HepG2 (cell line): ENCODE results near the gene CCDC121. TPM values are rescaled to one million over a fixed set of nuclear protein-coding genes. Genes with fewer than 3 reads are reported as not detected.

Experiments
- ATAD3A ChIP-seq: sonication (generic); formaldehyde crosslinking; IDR thresholded peaks from 2 replicates; pipeline ENCODE4 v1.4.0; 2020; ENCODE audit warnings: missing genetic modification reagents
- CENPT ChIP-seq: sonication (generic); formaldehyde crosslinking; IDR thresholded peaks from 2 replicates; pipeline ENCODE4 v1.8.0; 2022; ENCODE audit warnings: low read depth, mild to moderate bottlenecking, moderate library complexity, missing genetic modification reagents
- DNMT1 ChIP-seq: sonication (generic); formaldehyde crosslinking; IDR thresholded peaks from 2 replicates; pipeline ENCODE4 v1.5.1; 2020; ENCODE audit warnings: mild to moderate bottlenecking, missing genetic modification reagents
- EEA1 ChIP-seq: sonication (generic); formaldehyde crosslinking; IDR thresholded peaks from 2 replicates; pipeline ENCODE4 v1.5.1; 2020; ENCODE audit warnings: mild to moderate bottlenecking, missing genetic modification reagents, borderline replicate concordance
- HNRNPLL ChIP-seq: fragments of 200-400 bp; formaldehyde crosslinking; IDR thresholded peaks from 2 replicates; pipeline ENCODE4 v1.6.1; 2017; ENCODE audit warnings: mild to moderate bottlenecking, low read depth, low read length; ENCODE audit not compliant: poor library complexity, severe bottlenecking
- KLF13 ChIP-seq: sonication (generic); formaldehyde crosslinking; IDR thresholded peaks from 2 replicates; pipeline ENCODE4 v1.4.0; 2020; ENCODE audit warnings: mild to moderate bottlenecking, missing genetic modification reagents
- PHF8 ChIP-seq: sonication (generic); formaldehyde crosslinking; IDR thresholded peaks from 2 replicates; pipeline ENCODE4 v1.5.0; 2020; ENCODE audit warnings: missing genetic modification reagents
- POLR2G ChIP-seq: fragments of 200-400 bp; formaldehyde crosslinking; IDR thresholded peaks from 2 replicates; pipeline ENCODE4 v1.6.1; 2018; ENCODE audit warnings: mild to moderate bottlenecking, low read depth, low read length, moderate library complexity
- RORA ChIP-seq: sonication (generic); formaldehyde crosslinking; IDR thresholded peaks from 2 replicates; pipeline ENCODE4 v1.5.0; 2020; ENCODE audit warnings: mild to moderate bottlenecking, missing genetic modification reagents, moderate library complexity
- SAFB2 ChIP-seq: sonication (generic); formaldehyde crosslinking; IDR thresholded peaks from 2 replicates; pipeline ENCODE4 v1.5.1; 2020; ENCODE audit warnings: missing genetic modification reagents, low read depth, mild to moderate bottlenecking, borderline replicate concordance
- SP1 ChIP-seq, 2 experiments: fragments of 450-650 bp in 1 of 2; sonication (generic) in 1 of 2; formaldehyde crosslinking in 1 of 2; IDR thresholded peaks; 2 replicates each; pipeline versions ENCODE4 v1.4.0 to v1.6.1; 2016 to 2020; ENCODE audit warnings: missing genetic modification reagents in 1 of 2
- WIZ ChIP-seq: sonication (generic); formaldehyde crosslinking; IDR thresholded peaks from 2 replicates; pipeline ENCODE4 v1.5.1; 2020; ENCODE audit warnings: mild to moderate bottlenecking, missing genetic modification reagents
- ZBTB20 ChIP-seq: sonication (generic); formaldehyde crosslinking; IDR thresholded peaks from 2 replicates; pipeline ENCODE4 v1.8.1; 2023; ENCODE audit warnings: missing genetic modification reagents, low read depth, mild to moderate bottlenecking, borderline replicate concordance
- ZFP36L1 ChIP-seq: sonication (generic); formaldehyde crosslinking; IDR thresholded peaks from 2 replicates; pipeline ENCODE4 v1.8.0; 2022; ENCODE audit warnings: mild to moderate bottlenecking, missing genetic modification reagents, moderate library complexity
- ZNF224 ChIP-seq: sonication (generic); formaldehyde crosslinking; IDR thresholded peaks from 2 replicates; pipeline ENCODE4 v1.5.0; 2020; ENCODE audit warnings: mild to moderate bottlenecking, missing genetic modification reagents
- ZNF333 ChIP-seq: sonication (generic); formaldehyde crosslinking; IDR thresholded peaks from 2 replicates; pipeline ENCODE4 v1.4.0; 2020; ENCODE audit warnings: mild to moderate bottlenecking, missing genetic modification reagents, borderline replicate concordance
- ZNF530 ChIP-seq: sonication (generic); formaldehyde crosslinking; IDR thresholded peaks from 2 replicates; pipeline ENCODE4 v1.5.0; 2020; ENCODE audit warnings: low read depth, mild to moderate bottlenecking, missing genetic modification reagents
- ZNF766 ChIP-seq: sonication (generic); formaldehyde crosslinking; IDR thresholded peaks from 2 replicates; pipeline ENCODE4 v1.5.0; 2020; ENCODE audit warnings: missing genetic modification reagents, borderline replicate concordance
- ZSCAN21 ChIP-seq: sonication (generic); formaldehyde crosslinking; IDR thresholded peaks from 2 replicates; pipeline ENCODE4 v1.8.0; 2022; ENCODE audit warnings: mild to moderate bottlenecking, missing genetic modification reagents, moderate library complexity, borderline replicate concordance
- polyA plus RNA-seq, 8 experiments: library from polyadenylated mRNA; depleted of rRNA in 3 of 8; stranded (reverse) in 7 of 8; unstranded in 1 of 8; fragments of >200 nt; fragmentation: Illumina TruSeq in 4 of 8; extraction: Trizol in 4 of 8; gene quantifications; 2 replicates each; pipeline versions ENCODE4 v1.2.1 to v1.2.3, GENCODE V29; 2011 to 2016; ENCODE audit warnings: low read depth in 4 of 8, missing spikeins in 1 of 8, mixed read lengths in 1 of 8; ENCODE audit not compliant: insufficient read depth in 1 of 8
- total RNA-seq, 5 experiments: library from RNA; depleted of rRNA; stranded (reverse); fragments of >200 nt; fragmentation: Illumina TruSeq; extraction: Trizol; gene quantifications; 2 replicates each; pipeline ENCODE4 v1.2.3, GENCODE V29; 2016; ENCODE audit warnings: low read depth in 1 of 5
- TF ChIP-seq, protein P1 (sequence below): IDR thresholded peaks from 2 replicates; pipeline ENCODE4 v1.6.1; 2016; ENCODE audit warnings: low read depth
- TF ChIP-seq, protein P2 (sequence below): sonication (generic); formaldehyde crosslinking; IDR thresholded peaks from 2 replicates; pipeline ENCODE4 v1.8.0; 2022; ENCODE audit warnings: missing genetic modification reagents, low read depth, mild to moderate bottlenecking, borderline replicate concordance
- TF ChIP-seq, protein P3 (sequence below): sonication (generic); formaldehyde crosslinking; IDR thresholded peaks from 2 replicates; pipeline ENCODE4 v1.4.0; 2020; ENCODE audit warnings: missing genetic modification reagents, borderline replicate concordance
- TF ChIP-seq, protein P4 (sequence below): sonication (generic); formaldehyde crosslinking; IDR thresholded peaks from 2 replicates; pipeline ENCODE4 v1.5.1; 2020; ENCODE audit warnings: missing genetic modification reagents, mild to moderate bottlenecking, borderline replicate concordance

CCDC121 gene
- total and polyA plus RNA-seq, 2 of the 13 experiments (the other 11 are each of a cell fraction or from before 2014, with no cell fraction given), result 1.9 to 3.0 TPM

- TF ChIP-seq, protein P1, sequence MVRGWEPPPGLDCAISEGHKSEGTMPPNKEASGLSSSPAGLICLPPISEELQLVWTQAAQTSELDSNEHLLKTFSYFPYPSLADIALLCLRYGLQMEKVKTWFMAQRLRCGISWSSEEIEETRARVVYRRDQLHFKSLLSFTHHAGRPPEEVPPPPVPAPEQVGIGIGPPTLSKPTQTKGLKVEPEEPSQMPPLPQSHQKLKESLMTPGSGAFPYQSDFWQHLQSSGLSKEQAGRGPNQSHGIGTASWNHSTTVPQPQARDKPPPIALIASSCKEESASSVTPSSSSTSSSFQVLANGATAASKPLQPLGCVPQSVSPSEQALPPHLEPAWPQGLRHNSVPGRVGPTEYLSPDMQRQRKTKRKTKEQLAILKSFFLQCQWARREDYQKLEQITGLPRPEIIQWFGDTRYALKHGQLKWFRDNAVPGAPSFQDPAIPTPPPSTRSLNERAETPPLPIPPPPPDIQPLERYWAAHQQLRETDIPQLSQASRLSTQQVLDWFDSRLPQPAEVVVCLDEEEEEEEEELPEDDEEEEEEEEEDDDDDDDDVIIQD (CRISPR knock-in tag), result no peak
- TF ChIP-seq ZFP36L1 (CRISPR knock-in tag) (peak; percentile 81; the same call in 1 of the 2 replicates), HNRNPLL (peak; percentile 41), WIZ (CRISPR knock-in tag) (no peak; the same call in 1 of the 2 replicates), DNMT1 (CRISPR knock-in tag) (peak; percentile 55; the same call in 1 of the 2 replicates), CENPT (CRISPR knock-in tag) (no peak), ZSCAN21 (CRISPR knock-in tag) (no peak; the same call in none of the 2 replicates), POLR2G (peak; percentile 93), SAFB2 (CRISPR knock-in tag) (no peak), ZNF224 (CRISPR knock-in tag) (no peak), EEA1 (no peak), ATAD3A (CRISPR knock-in tag) (0 out of 2 replicates have a peak, but pooled peaks have one; percentile 18), ZNF766 (CRISPR knock-in tag) (peak; percentile 95), ZBTB20 (CRISPR knock-in tag) (no peak; the same call in 1 of the 2 replicates), SP1 (IDR thresholded peaks at IDR 0.05) (no peak), SP1 (CRISPR knock-in tag; IDR thresholded peaks at IDR 0.05) (peak; percentile 72), ZNF333 (CRISPR knock-in tag) (peak; percentile 73; the same call in 1 of the 2 replicates), KLF13 (no peak), RORA (peak; percentile 69; the same call in 1 of the 2 replicates), PHF8 (CRISPR knock-in tag) (peak; percentile 96), ZNF530 (CRISPR knock-in tag) (0 out of 2 replicates have a peak, but pooled peaks have one; percentile 73)
- TF ChIP-seq, protein P2, sequence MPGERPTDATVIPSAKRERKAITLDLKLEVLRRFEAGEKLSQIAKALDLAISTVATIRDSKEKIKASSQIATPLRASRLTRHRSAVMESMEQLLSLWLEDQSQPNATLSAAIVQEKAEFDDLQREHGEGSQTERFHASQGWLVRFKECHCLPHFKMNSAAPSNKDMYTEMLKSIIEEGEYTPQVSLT (CRISPR knock-in tag), result no peak
- TF ChIP-seq, protein P3, sequence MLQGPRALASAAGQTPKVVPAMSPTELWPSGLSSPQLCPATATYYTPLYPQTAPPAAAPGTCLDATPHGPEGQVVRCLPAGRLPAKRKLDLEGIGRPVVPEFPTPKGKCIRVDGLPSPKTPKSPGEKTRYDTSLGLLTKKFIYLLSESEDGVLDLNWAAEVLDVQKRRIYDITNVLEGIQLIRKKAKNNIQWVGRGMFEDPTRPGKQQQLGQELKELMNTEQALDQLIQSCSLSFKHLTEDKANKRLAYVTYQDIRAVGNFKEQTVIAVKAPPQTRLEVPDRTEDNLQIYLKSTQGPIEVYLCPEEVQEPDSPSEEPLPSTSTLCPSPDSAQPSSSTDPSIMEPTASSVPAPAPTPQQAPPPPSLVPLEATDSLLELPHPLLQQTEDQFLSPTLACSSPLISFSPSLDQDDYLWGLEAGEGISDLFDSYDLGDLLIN, result peak; percentile 75; the same call in 1 of the 2 replicates
- TF ChIP-seq, protein P4, sequence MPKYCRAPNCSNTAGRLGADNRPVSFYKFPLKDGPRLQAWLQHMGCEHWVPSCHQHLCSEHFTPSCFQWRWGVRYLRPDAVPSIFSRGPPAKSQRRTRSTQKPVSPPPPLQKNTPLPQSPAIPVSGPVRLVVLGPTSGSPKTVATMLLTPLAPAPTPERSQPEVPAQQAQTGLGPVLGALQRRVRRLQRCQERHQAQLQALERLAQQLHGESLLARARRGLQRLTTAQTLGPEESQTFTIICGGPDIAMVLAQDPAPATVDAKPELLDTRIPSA (CRISPR knock-in tag), result 0 out of 2 replicates have a peak, but pooled peaks have one; percentile 73
Observed at GRCh38 chr2:27663285-27664153, 34.7 kb upstream of the CCDC121 start, which contains the start of the genes SLC4A1AP and SUPT7L (continued).
